ENCODE results near the gene SLC38A3.

Gene SLC38A3

GRCh38 chr3:50204804-50205412 lies at the start of gene SLC38A3:
Gene SLC38A3 (plus strand): TSS chr3:50205271. CDS start chr3:50214200, 8,929 bp downstream.
- Histone ChIP-seq H3K4me1 (ENCODE audit: control insufficient read depth, insufficient read depth, low read length) (peaks cover 20% of the 10 kb centered on the region), H3K27ac (ENCODE audit: low read depth, low read length) (no peak within 1 kb of the TSS), H3K9me3 (ENCODE audit: control insufficient read depth, insufficient read depth, low read depth, low read length) (no peaks in the 10 kb centered on the region), H3K27me3 (ENCODE audit: control insufficient read depth, insufficient read depth, low read length) (peaks cover 54% of the 10 kb centered on the region), H3K36me3 (ENCODE audit: control insufficient read depth, insufficient read depth, low read length) (no peaks in the 10 kb centered on the region), H3K9ac (ENCODE audit: low read length) (peak within 1 kb of the TSS; percentile 31), H3K4me3 (ENCODE audit: low read depth, low read length) (peak within 1 kb of the TSS; percentile 79)

- Histone ChIP-seq H3K4me3 (ENCODE audit: low read depth, low read length) (peak overlapping the region; percentile 75), H3K9ac (ENCODE audit: low read length) (peak overlapping the region; percentile 64), H3K4me1 (ENCODE audit: control insufficient read depth, insufficient read depth, low read length) (peaks cover 66% of the 10 kb centered on the region), H3K36me3 (ENCODE audit: control insufficient read depth, insufficient read depth, low read length) (peaks cover 4% of the 10 kb centered on the region; the same call in 1 of the 2 replicates), H3K9me3 (ENCODE audit: control insufficient read depth, insufficient read depth, low read depth, low read length) (no peaks in the 10 kb centered on the region), H3K27ac (ENCODE audit: low read depth, low read length) (no peak overlapping the region), H3K27me3 (ENCODE audit: control insufficient read depth, insufficient read depth, low read length) (peaks cover 41% of the 10 kb centered on the region)
Measured at GRCh38 chr3:50155491-50155878, 49.6 kb upstream of the SLC38A3 start.

DNA sequence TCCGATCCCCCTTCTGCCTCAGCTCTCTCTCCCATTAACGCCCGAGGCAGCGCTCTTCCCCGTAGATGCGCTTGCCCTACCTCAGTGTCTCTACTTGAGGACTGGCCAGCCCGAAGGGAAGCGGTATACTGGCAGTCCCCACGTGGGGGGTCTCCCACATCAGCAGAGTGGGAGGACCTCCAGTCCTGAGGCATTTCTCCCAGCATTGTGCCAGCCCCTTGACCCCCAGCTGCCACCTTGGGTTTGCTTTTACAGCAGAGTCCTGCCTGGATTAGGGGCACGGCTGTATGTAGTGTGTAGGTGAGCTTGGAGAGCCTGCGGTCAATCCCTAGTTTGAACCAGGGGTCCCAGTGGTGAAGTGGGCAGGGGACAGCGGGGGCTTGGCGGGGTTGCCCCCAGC lies 49.2 kb upstream of the SLC38A3 start:
- no peak overlapping the region for H3K27ac ChIP-seq (ENCODE audit: low read depth, low read length)

GRCh38 chr3:50156549-50157493 lies 48.2 kb upstream of the SLC38A3 start:
- Histone ChIP-seq H3K4me3 (ENCODE audit: low read depth, low read length) (peak overlapping the region; percentile 75), H3K9me3 (ENCODE audit: control insufficient read depth, insufficient read depth, low read depth, low read length) (no peaks in the 10 kb centered on the region), H3K36me3 (ENCODE audit: control insufficient read depth, insufficient read depth, low read length) (peaks cover 12% of the 10 kb centered on the region), H3K27me3 (ENCODE audit: control insufficient read depth, insufficient read depth, low read length) (peaks cover 39% of the 10 kb centered on the region), H3K4me1 (ENCODE audit: control insufficient read depth, insufficient read depth, low read length) (peaks cover 60% of the 10 kb centered on the region), H3K9ac (ENCODE audit: low read length) (peak overlapping the region; percentile 22), H3K27ac (ENCODE audit: low read depth, low read length) (no peak overlapping the region)

More for the DNA sequence above, 49.2 kb upstream of the SLC38A3 start:
- no peaks in the 10 kb centered on the region for H3K9me3 ChIP-seq (ENCODE audit: control insufficient read depth, insufficient read depth, low read depth, low read length)
- H3K27me3 ChIP-seq (ENCODE audit: control insufficient read depth, insufficient read depth, low read length): peaks cover 41% of the 10 kb centered on the region
- peak overlapping the region; percentile 64 for H3K9ac ChIP-seq (ENCODE audit: low read length)
- peaks cover 64% of the 10 kb centered on the region for H3K4me1 ChIP-seq (ENCODE audit: control insufficient read depth, insufficient read depth, low read length)
- peaks cover 4% of the 10 kb centered on the region; the same call in 1 of the 2 replicates for H3K36me3 ChIP-seq (ENCODE audit: control insufficient read depth, insufficient read depth, low read length)
- H3K4me3 ChIP-seq (ENCODE audit: low read depth, low read length): peak overlapping the region; percentile 75

DNA sequence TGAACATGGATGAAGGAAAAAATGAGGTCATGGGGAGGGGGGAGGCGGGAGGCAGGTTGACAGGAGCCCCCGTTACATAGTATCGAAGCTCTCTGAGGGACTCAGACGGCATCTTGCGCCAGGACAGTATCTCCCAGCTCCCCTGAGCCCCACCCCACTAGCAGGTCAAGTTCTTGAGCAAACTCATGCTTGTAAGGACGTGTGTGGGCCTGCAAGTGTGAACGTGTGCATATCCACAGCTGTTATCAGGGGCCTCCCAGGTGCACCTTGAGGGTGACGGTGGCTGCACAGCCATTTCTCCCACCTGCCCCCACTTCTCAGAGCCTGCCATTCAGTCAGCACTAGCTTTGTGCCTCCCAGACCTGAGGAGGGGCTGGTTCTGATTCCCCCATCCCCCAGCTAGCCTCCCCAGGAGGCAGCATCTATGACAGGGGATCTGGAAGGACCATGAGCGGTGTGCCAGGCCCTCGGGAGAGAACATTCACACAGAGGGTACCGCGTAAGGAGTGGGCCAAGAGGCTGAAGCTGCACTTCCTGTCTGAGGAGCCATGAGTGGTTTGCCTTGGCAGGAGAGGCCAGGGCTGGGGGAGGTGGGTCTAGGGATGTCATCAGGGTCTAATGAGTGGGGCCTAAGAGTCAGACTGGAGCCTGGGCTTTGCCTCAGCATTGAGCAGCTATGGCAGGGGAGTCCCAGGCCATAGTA lies 47.1 kb upstream of the SLC38A3 start:
- Histone ChIP-seq H3K4me3 (ENCODE audit: low read depth, low read length) (no peak overlapping the region), H3K36me3 (ENCODE audit: control insufficient read depth, insufficient read depth, low read length) (peaks cover 17% of the 10 kb centered on the region), H3K4me1 (ENCODE audit: control insufficient read depth, insufficient read depth, low read length) (peaks cover 57% of the 10 kb centered on the region), H3K9me3 (ENCODE audit: control insufficient read depth, insufficient read depth, low read depth, low read length) (no peaks in the 10 kb centered on the region), H3K27ac (ENCODE audit: low read depth, low read length) (no peak overlapping the region), H3K9ac (ENCODE audit: low read length) (no peak overlapping the region), H3K27me3 (ENCODE audit: control insufficient read depth, insufficient read depth, low read length) (peaks cover 31% of the 10 kb centered on the region)

GRCh38 chr3:50158530-50159146 lies 46.4 kb upstream of the SLC38A3 start:
- H3K36me3 ChIP-seq (ENCODE audit: control insufficient read depth, insufficient read depth, low read length): peaks cover 17% of the 10 kb centered on the region
- peaks cover 24% of the 10 kb centered on the region for H3K27me3 ChIP-seq (ENCODE audit: control insufficient read depth, insufficient read depth, low read length)
- H3K27ac ChIP-seq (ENCODE audit: low read depth, low read length): no peak overlapping the region
- H3K4me1 ChIP-seq (ENCODE audit: control insufficient read depth, insufficient read depth, low read length): peaks cover 57% of the 10 kb centered on the region
- no peak overlapping the region for H3K4me3 ChIP-seq (ENCODE audit: low read depth, low read length)
- H3K9me3 ChIP-seq (ENCODE audit: control insufficient read depth, insufficient read depth, low read depth, low read length): no peaks in the 10 kb centered on the region
- H3K9ac ChIP-seq (ENCODE audit: low read length): no peak overlapping the region

DNA sequence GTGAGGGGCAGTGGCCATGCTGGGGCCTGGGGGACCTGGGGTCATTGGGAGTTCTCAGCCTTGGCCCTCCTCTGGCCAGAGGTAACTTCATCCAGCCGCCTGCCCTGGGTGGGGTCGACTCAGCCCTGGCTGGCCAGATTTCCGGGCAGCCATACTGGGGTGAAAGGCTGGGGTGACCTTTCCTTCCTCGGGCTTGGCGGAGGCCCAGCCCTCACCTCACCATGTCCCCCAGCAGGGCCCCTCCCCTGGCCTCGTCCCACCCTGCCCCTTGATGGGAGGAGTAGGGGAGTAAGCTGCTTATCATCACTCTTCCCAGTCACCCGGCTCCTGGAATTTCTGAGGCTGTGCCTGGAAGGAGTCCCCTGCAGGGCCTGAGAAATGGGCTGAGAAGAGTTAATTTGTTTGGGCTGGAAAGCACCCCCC lies 44.5 kb upstream of the SLC38A3 start:
- H3K36me3 ChIP-seq (ENCODE audit: control insufficient read depth, insufficient read depth, low read length): peaks cover 22% of the 10 kb centered on the region
- H3K9ac ChIP-seq (ENCODE audit: low read length): no peak overlapping the region

DNA sequence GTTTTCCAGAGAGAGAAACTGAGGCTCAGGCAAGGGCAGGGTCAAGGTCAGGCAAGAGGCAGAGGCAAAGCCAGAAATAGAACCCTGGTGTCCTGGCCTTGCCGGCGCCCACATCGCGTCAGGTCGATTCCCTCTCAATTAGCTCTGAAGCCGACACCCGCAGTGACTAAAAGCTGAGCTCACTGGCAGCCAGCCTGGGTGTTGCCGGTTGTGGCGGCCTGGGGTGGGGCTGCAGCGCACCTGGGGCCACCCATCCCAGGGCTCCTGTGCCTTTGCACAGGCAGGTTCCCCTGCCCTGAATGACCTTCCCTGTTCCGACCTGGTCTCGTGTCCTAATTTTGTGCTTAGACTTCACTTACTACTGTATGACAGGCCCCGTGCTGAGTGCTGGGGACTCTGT lies 43.8 kb upstream of the SLC38A3 start:
- Histone ChIP-seq H3K4me1 (ENCODE audit: control insufficient read depth, insufficient read depth, low read length) (peaks cover 66% of the 10 kb centered on the region), H3K9me3 (ENCODE audit: control insufficient read depth, insufficient read depth, low read depth, low read length) (no peaks in the 10 kb centered on the region), H3K9ac (ENCODE audit: low read length) (no peak overlapping the region), H3K36me3 (ENCODE audit: control insufficient read depth, insufficient read depth, low read length) (peaks cover 22% of the 10 kb centered on the region), H3K27ac (ENCODE audit: low read depth, low read length) (no peak overlapping the region), H3K4me3 (ENCODE audit: low read depth, low read length) (no peak overlapping the region), H3K27me3 (ENCODE audit: control insufficient read depth, insufficient read depth, low read length) (peaks cover 6% of the 10 kb centered on the region)

More for the DNA sequence above, 44.5 kb upstream of the SLC38A3 start:
- no peaks in the 10 kb centered on the region for H3K9me3 ChIP-seq (ENCODE audit: control insufficient read depth, insufficient read depth, low read depth, low read length)
- peaks cover 14% of the 10 kb centered on the region for H3K27me3 ChIP-seq (ENCODE audit: control insufficient read depth, insufficient read depth, low read length)
- H3K4me3 ChIP-seq (ENCODE audit: low read depth, low read length): no peak overlapping the region
- peaks cover 65% of the 10 kb centered on the region for H3K4me1 ChIP-seq (ENCODE audit: control insufficient read depth, insufficient read depth, low read length)
- no peak overlapping the region for H3K27ac ChIP-seq (ENCODE audit: low read depth, low read length)

GRCh38 chr3:50162034-50162883 lies 42.8 kb upstream of the SLC38A3 start:
- no peak overlapping the region for H3K9ac ChIP-seq (ENCODE audit: low read length)

More at GRCh38 chr3:50162034-50162883, 42.8 kb upstream of the SLC38A3 start:
- no peaks in the 10 kb centered on the region for H3K27me3 ChIP-seq (ENCODE audit: control insufficient read depth, insufficient read depth, low read length)
- peaks cover 22% of the 10 kb centered on the region for H3K36me3 ChIP-seq (ENCODE audit: control insufficient read depth, insufficient read depth, low read length)
- H3K4me3 ChIP-seq (ENCODE audit: low read depth, low read length): no peak overlapping the region
- no peaks in the 10 kb centered on the region for H3K9me3 ChIP-seq (ENCODE audit: control insufficient read depth, insufficient read depth, low read depth, low read length)
- peaks cover 66% of the 10 kb centered on the region for H3K4me1 ChIP-seq (ENCODE audit: control insufficient read depth, insufficient read depth, low read length)
- H3K27ac ChIP-seq (ENCODE audit: low read depth, low read length): no peak overlapping the region

All from HUES6 (cell line).